K562 (cell line): Measurements from ENCODE around the gene ATP5PB. TPM values are rescaled to one million over a fixed set of nuclear protein-coding genes. Genes with fewer than 3 reads are reported as not detected.

Source experiments
- CBFA2T3 ChIP-seq: fragments of 450-650 bp; IDR thresholded peaks from 2 replicates; pipeline ENCODE4 v1.6.1; 2017
- ILF3 ChIP-seq: fragments of 450-650 bp; IDR thresholded peaks from 2 replicates; pipeline ENCODE4 v1.6.1; 2018; ENCODE audit warnings: antibody characterized with exemption, mild to moderate bottlenecking, moderate library complexity, borderline replicate concordance
- KDM4B ChIP-seq, 2 experiments: fragments of 450-650 bp in 1 of 2; sonication (generic) in 1 of 2; IDR thresholded peaks; 2 replicates each; pipeline ENCODE4 v1.6.1; 2016 to 2017; ENCODE audit warnings: borderline replicate concordance in 2 of 2, antibody characterized with exemption in 1 of 2, low read depth in 1 of 2, mild to moderate bottlenecking in 1 of 2
- MAZ ChIP-seq, 2 experiments: fragments of 450-650 bp in 1 of 2; sonication (generic) in 1 of 2; formaldehyde crosslinking; IDR thresholded peaks in 1 of 2; conservative IDR thresholded peaks in 1 of 2; 2 replicates each; pipeline versions ENCODE4 v1.4.0 to v1.5.0; 2020; ENCODE audit warnings: mild to moderate bottlenecking in 1 of 2, missing genetic modification reagents in 1 of 2
- MEIS2 ChIP-seq: fragments of 450-650 bp; IDR thresholded peaks from 2 replicates; pipeline ENCODE4 v1.6.1; 2014; ENCODE audit warnings: mild to moderate bottlenecking; ENCODE audit not compliant: partially characterized antibody
- NBN ChIP-seq: fragments of 450-650 bp; IDR thresholded peaks from 2 replicates; pipeline ENCODE4 v1.6.1; 2016; ENCODE audit warnings: low read depth, mild to moderate bottlenecking
- SIRT6 ChIP-seq: IDR thresholded peaks from one replicate; pipeline ENCODE4 v1.6.1; 2012; ENCODE audit warnings: low read depth, mild to moderate bottlenecking, control low read depth, inconsistent platforms, low read length, moderate library complexity
- TAF15 ChIP-seq: fragments of 200-400 bp; formaldehyde crosslinking; IDR thresholded peaks from 2 replicates; pipeline ENCODE4 v1.6.1; 2017; ENCODE audit warnings: mild to moderate bottlenecking, low read depth, low read length, moderate library complexity
- TAF9B ChIP-seq: fragments of 450-650 bp; IDR thresholded peaks from 2 replicates; pipeline ENCODE4 v1.6.1; 2018; ENCODE audit warnings: mild to moderate bottlenecking; ENCODE audit not compliant: partially characterized antibody
- TARDBP ChIP-seq: fragments of 450-650 bp; IDR thresholded peaks from 2 replicates; pipeline ENCODE4 v1.6.1; 2016
- USF1 ChIP-seq: sonication (generic); formaldehyde crosslinking; IDR thresholded peaks from 2 replicates; pipeline ENCODE4 v1.9.0; 2022; ENCODE audit warnings: mild to moderate bottlenecking, missing genetic modification reagents
- ZBTB2 ChIP-seq: fragments of 450-650 bp; IDR thresholded peaks from 2 replicates; pipeline ENCODE4 v1.6.1; 2016; ENCODE audit warnings: antibody characterized with exemption
- ZMIZ1 ChIP-seq, 2 experiments: fragments of 150-350 bp in 1 of 2; IDR thresholded peaks; 2 replicates each; pipeline ENCODE4 v1.6.1; 2012 to 2016; ENCODE audit warnings: low read depth in 2 of 2, low read length in 2 of 2, mild to moderate bottlenecking in 1 of 2, moderate library complexity in 1 of 2
- ZNF384 ChIP-seq: IDR thresholded peaks from 2 replicates; pipeline ENCODE4 v1.6.1; 2012; ENCODE audit warnings: low read depth, low read length, improper control_type of control experiment
- polyA plus RNA-seq, 8 experiments: library from polyadenylated mRNA; depleted of rRNA in 4 of 8; stranded (reverse) in 5 of 8; unstranded in 3 of 8; fragments of >200 nt; fragmentation: Nextera tagmentation in 2 of 8; fragmentation: Illumina TruSeq in 1 of 8; extraction: Ambion mirVana in 2 of 8; extraction: Trizol in 1 of 8; gene quantifications; 2 replicates each; pipeline versions ENCODE4 v1.2.1 to v1.2.3, GENCODE V29; 2011 to 2014; ENCODE audit warnings: inconsistent platforms in 1 of 8, missing spikeins in 1 of 8
- total RNA-seq, 7 experiments: library from RNA; depleted of rRNA in 6 of 7; stranded (reverse); fragments of >200 nt in 6 of 7; fragmentation: Illumina TruSeq in 2 of 7; extraction: Trizol in 2 of 7; gene quantifications; 2 replicates each; pipeline versions ENCODE4 v1.2.1 to v1.2.3, GENCODE V29; 2011 to 2021; ENCODE audit warnings: low replicate concordance in 1 of 7

Gene ATP5PB
- total and polyA plus RNA-seq, 9 of the 15 experiments (the other 6 are each of a cell fraction or from before 2014, with no cell fraction given) = 651 to 2,735 (median 1,061) TPM

- TF ChIP-seq SIRT6 (no peak), TAF15 (no peak), USF1 (CRISPR knock-in tag) (peak; percentile 68), ZMIZ1 (IDR thresholded peaks at IDR 0.05; ENCODE audit: low read depth in 2 of 2, low read length in 2 of 2) (no peak), TAF9B (no peak), CBFA2T3 (no peak), MEIS2 (peak; percentile 85), MAZ (CRISPR knock-in tag; conservative IDR thresholded peaks at IDR 0.05 in 1 of 2, IDR thresholded peaks at IDR 0.05 in 1 of 2) (0 out of 4 replicates have a peak, but pooled peaks of 1 of the 2 experiments have one; percentile 21), ILF3 (no peak), ZNF384 (no peak), NBN (no peak), ZBTB2 (no peak), KDM4B (IDR thresholded peaks at IDR 0.05; ENCODE audit: borderline replicate concordance in 2 of 2, low read depth in 1 of 2) (no peak), TARDBP (no peak)
Measured at GRCh38 chr1:111476761-111477309, 27.6 kb downstream of the ATP5PB start (continued).
